IMR-90 (cell line): ENCODE data around the gene BDH1. TPM values are rescaled to one million over a fixed set of nuclear protein-coding genes. Genes with fewer than 3 reads are reported as not detected.

Experiments
- ATAC-seq: fragments of 200-7000 bp; cut with Tn5 transposase; 2 replicates; pipeline ENCODE4 v1.9.1; 2020; ENCODE audit warnings: low read depth, mild to moderate bottlenecking, moderate library complexity
- BruUV-seq: library from RNA; stranded (reverse); fragments of 400-500 nt; replicated peaks from 2 replicates; lab custom pipeline; 2021; lab: Mats Ljungman, UMichigan
- CTCF ChIA-PET: fragments of 300-600 bp; formaldehyde crosslinking; extraction: SDS; loops from one replicate; lab custom pipeline; 2021; ENCODE audit warnings: antibody characterized with exemption; lab: Yijun Ruan, JAX
- POLR2A ChIA-PET: fragments of 300-600 bp; sonication (Branson Sonifier 250); formaldehyde crosslinking; loops from one replicate; lab custom pipeline; 2022; ENCODE audit warnings: antibody characterized with exemption; ENCODE audit not compliant: unreplicated experiment; lab: Charles Lee
- DNase-seq: peaks from one replicate; pipeline ENCODE4 v3.0.0; 2013
- H2AFZ ChIP-seq: replicated peaks from 2 replicates; pipeline ENCODE3; 2013; ENCODE audit warnings: low read length, mild to moderate bottlenecking; ENCODE audit not compliant: poor library complexity
- H2AK5ac ChIP-seq: 2 replicates; pipeline ENCODE4 v1.6.1; 2013; ENCODE audit warnings: low read depth, low read length, inconsistent platforms
- H2AK9ac ChIP-seq: replicated peaks from 2 replicates; pipeline ENCODE3; 2013; ENCODE audit warnings: mild to moderate bottlenecking, low read depth, low read length, moderate library complexity; ENCODE audit not compliant: poor library complexity
- H2BK120ac ChIP-seq: 2 replicates; pipeline ENCODE4 v1.6.1; 2013; ENCODE audit warnings: low read depth, low read length, inconsistent platforms
- H2BK15ac ChIP-seq: 3 replicates; pipeline ENCODE4 v1.6.1; 2013; ENCODE audit warnings: low read depth, low read length, inconsistent platforms
- H2BK20ac ChIP-seq: 2 replicates; pipeline ENCODE4 v1.6.1; 2013; ENCODE audit warnings: low read depth, mild to moderate bottlenecking, inconsistent platforms, low read length, moderate library complexity
- H2BK5ac ChIP-seq: 2 replicates; pipeline ENCODE4 v1.6.1; 2013; ENCODE audit warnings: mild to moderate bottlenecking, low read depth, low read length, inconsistent platforms; ENCODE audit not compliant: poor library complexity, severe bottlenecking
- H3K14ac ChIP-seq: replicated peaks from 2 replicates; pipeline ENCODE4 v1.6.1; 2013; ENCODE audit warnings: low read depth, low read length, inconsistent platforms
- H3K18ac ChIP-seq: 2 replicates; pipeline ENCODE4 v1.6.1; 2013; ENCODE audit warnings: low read depth, low read length, control low read depth
- H3K23ac ChIP-seq: 2 replicates; pipeline ENCODE4 v1.6.1; 2013; ENCODE audit warnings: low read depth, low read length, inconsistent platforms
- H3K27ac ChIP-seq: 2 replicates; pipeline ENCODE4 v1.5.1; 2013; ENCODE audit warnings: mild to moderate bottlenecking, control low read depth, low read length; ENCODE audit not compliant: insufficient read depth
- H3K27me3 ChIP-seq: 2 replicates; pipeline ENCODE4 v1.6.1; 2013; ENCODE audit warnings: low read length; ENCODE audit not compliant: control insufficient read depth, insufficient read depth
- H3K36me3 ChIP-seq: 2 replicates; pipeline ENCODE4 v1.6.1; 2013; ENCODE audit warnings: low read length, mixed read lengths; ENCODE audit not compliant: control insufficient read depth, insufficient read depth
- H3K4ac ChIP-seq: 2 replicates; pipeline ENCODE4 v1.6.1; 2013; ENCODE audit warnings: low read depth, low read length, inconsistent platforms
- H3K4me1 ChIP-seq: 2 replicates; pipeline ENCODE4 v1.6.1; 2013; ENCODE audit warnings: low read length, mixed read lengths; ENCODE audit not compliant: control insufficient read depth, insufficient read depth
- H3K4me2 ChIP-seq: 2 replicates; pipeline ENCODE4 v1.6.1; 2013; ENCODE audit warnings: low read depth, mild to moderate bottlenecking, control low read depth, low read length, moderate library complexity
- H3K4me3 ChIP-seq: 2 replicates; pipeline ENCODE4 v1.5.1; 2013; ENCODE audit warnings: low read depth, mild to moderate bottlenecking, control low read depth, low read length, moderate library complexity; ENCODE audit not compliant: insufficient read depth
- H3K56ac ChIP-seq: 2 replicates; pipeline ENCODE4 v1.6.1; 2013; ENCODE audit warnings: low read length, inconsistent platforms; ENCODE audit not compliant: insufficient read depth; ENCODE audit errors: extremely low read depth
- H3K79me1 ChIP-seq, 2 experiments: 2 replicates each; pipeline ENCODE4 v1.6.1; 2013; ENCODE audit warnings: low read length in 2 of 2, inconsistent platforms in 1 of 2, low read depth in 1 of 2
- H3K9ac ChIP-seq: 2 replicates; pipeline ENCODE4 v1.6.1; 2013; ENCODE audit warnings: low read depth, low read length, control low read depth
- H3K9me1 ChIP-seq: 2 replicates; pipeline ENCODE4 v1.6.1; 2013; ENCODE audit warnings: low read length, inconsistent platforms; ENCODE audit not compliant: insufficient read depth
- H3K9me3 ChIP-seq: 2 replicates; pipeline ENCODE4 v1.6.1; 2013; ENCODE audit warnings: low read length; ENCODE audit not compliant: control insufficient read depth, insufficient read depth
- H4K20me1 ChIP-seq: 2 replicates; pipeline ENCODE4 v1.6.1; 2013; ENCODE audit warnings: low read length, inconsistent platforms; ENCODE audit not compliant: insufficient read depth
- H4K5ac ChIP-seq: 2 replicates; pipeline ENCODE4 v1.6.1; 2013; ENCODE audit warnings: mild to moderate bottlenecking, low read depth, low read length, control low read depth
- H4K8ac ChIP-seq, 2 experiments: 2 replicates each; pipeline ENCODE4 v1.6.1; 2013; ENCODE audit warnings: low read depth in 2 of 2, low read length in 2 of 2, control low read depth in 1 of 2, inconsistent platforms in 1 of 2
- H4K91ac ChIP-seq: 2 replicates; pipeline ENCODE4 v1.6.1; 2013; ENCODE audit warnings: low read depth, low read length, inconsistent platforms; ENCODE audit not compliant: insufficient read depth
- BHLHE40 ChIP-seq: fragments of 150-350 bp; IDR thresholded peaks from 2 replicates; pipeline ENCODE4 v1.6.1; 2016; ENCODE audit warnings: mild to moderate bottlenecking, low read depth, low read length
- CEBPB ChIP-seq: IDR thresholded peaks from 2 replicates; pipeline ENCODE4 v1.6.1; 2012; ENCODE audit warnings: low read depth, low read length, improper control_type of control experiment
- CHD1 ChIP-seq: IDR thresholded peaks from 2 replicates; pipeline ENCODE4 v1.6.1; 2012; ENCODE audit warnings: low read depth, low read length, improper control_type of control experiment
- FOS ChIP-seq: fragments of 150-350 bp; IDR thresholded peaks from 2 replicates; pipeline ENCODE4 v1.6.1; 2016; ENCODE audit warnings: low read depth, low read length
- MAZ ChIP-seq: IDR thresholded peaks from 2 replicates; pipeline ENCODE4 v1.6.1; 2012; ENCODE audit warnings: low read depth, mild to moderate bottlenecking, low read length, improper control_type of control experiment, moderate library complexity, borderline replicate concordance
- MXI1 ChIP-seq: IDR thresholded peaks from 2 replicates; pipeline ENCODE4 v1.6.1; 2012; ENCODE audit warnings: low read depth, mild to moderate bottlenecking, low read length, moderate library complexity, borderline replicate concordance
- RAD21 ChIP-seq: IDR thresholded peaks from 2 replicates; pipeline ENCODE4 v1.6.1; 2012; ENCODE audit warnings: low read length, improper control_type of control experiment
- RCOR1 ChIP-seq: IDR thresholded peaks from 2 replicates; pipeline ENCODE4 v1.6.1; 2012; ENCODE audit warnings: mild to moderate bottlenecking, low read length, improper control_type of control experiment; ENCODE audit not compliant: insufficient replicate concordance
- RFX5 ChIP-seq: IDR thresholded peaks from 2 replicates; pipeline ENCODE4 v1.8.0; 2012; ENCODE audit warnings: low read depth, mild to moderate bottlenecking, low read length, moderate library complexity
- SMC3 ChIP-seq: fragments of 150-350 bp; IDR thresholded peaks from 2 replicates; pipeline ENCODE4 v1.6.1; 2016; ENCODE audit warnings: low read depth, mild to moderate bottlenecking, antibody characterized with exemption, low read length, moderate library complexity
- WGBS, 2 experiments: methylation state at CpG; one replicate each; pipeline versions ENCODE4 v1.1.5 to v1.1.7; 2013; ENCODE audit warnings: missing lambda C conversion rate in 2 of 2; ENCODE audit not compliant: insufficient read length in 1 of 2; ENCODE audit errors: extremely low coverage in 2 of 2; 5-methylcytosine and 5-hydroxymethylcytosine counted together
- dilution Hi-C: fragments of 300-500 bp; cut with HindIII; formaldehyde crosslinking; loops from one replicate; pipeline ENCODE4 v1.14.3; 2018; ENCODE audit warnings: low sequenced_read_pairs; ENCODE audit not compliant: unreplicated experiment
- in situ Hi-C: fragments of 300-500 bp; cut with MboI; formaldehyde crosslinking; loops from 3 replicates; pipeline ENCODE4 v1.14.3; 2019; ENCODE audit warnings: low sequenced_read_pairs, inconsistent platforms, mixed read lengths
- intact Hi-C: fragments of 100-400 bp; cut with micrococcal nuclease; formaldehyde crosslinking; loops from 2 replicates; pipeline ENCODE4 v1.10.0; 2022
- polyA plus RNA-seq, 3 experiments: library from polyadenylated mRNA; depleted of rRNA; stranded (reverse); fragments of >200 nt; gene quantifications; 2 replicates each; pipeline ENCODE4 v1.2.3, GENCODE V29; 2012; ENCODE audit warnings: low replicate concordance in 1 of 3
- total RNA-seq: library from RNA; depleted of rRNA; stranded (reverse); fragments of >200 nt; gene quantifications from 2 replicates; pipeline ENCODE4 v1.2.3, GENCODE V29; 2012
- TF ChIP-seq, protein P1 (sequence below): fragments of 150-350 bp; IDR thresholded peaks from 2 replicates; pipeline ENCODE4 v1.6.1; 2016; ENCODE audit warnings: low read depth, mild to moderate bottlenecking, low read length, moderate library complexity, borderline replicate concordance

The BDH1 gene
- total and polyA plus RNA-seq, 2 of the 4 experiments (the other 2 are of a cell fraction): 2.7 to 4.4 TPM

- peaks cover 14% of the 10 kb centered on the region for H3K27me3 ChIP-seq
- no peak overlapping the region for H2BK20ac ChIP-seq
- DNase-seq (no peak), ATAC-seq (no peak)
- no peak overlapping the region for H3K27ac ChIP-seq
- H3K9me3 ChIP-seq: 0 out of 2 replicates have a peak, but pooled peaks cover 1% of the 10 kb centered on the region
- H3K23ac ChIP-seq: no peak overlapping the region
- no peaks in the 10 kb centered on the region for H3K36me3 ChIP-seq
- H3K4me3 ChIP-seq: no peak overlapping the region
- intact Hi-C loops (no loop called here), in situ Hi-C loops (no loop called here), dilution Hi-C loops (no loop called here)
- no peak overlapping the region for H4K8ac ChIP-seq
- WGBS, 2 experiments: 100% methylated on average over 1 of the region's 5 CpGs; no CpG with 5 or more reads in 1 of the 2 experiments
- CTCF ChIA-PET: no interaction called here
- H3K9ac ChIP-seq: no peak overlapping the region
- H2BK5ac ChIP-seq: no peak overlapping the region
- H2AK5ac ChIP-seq: peak overlapping the region; percentile 21; the same call in 1 of the 2 replicates
- BruUV-seq: no TSS peak
- peaks cover 9% of the 10 kb centered on the region for H3K4me1 ChIP-seq
- peaks cover 10% of the 10 kb centered on the region for H3K9me1 ChIP-seq
- H3K79me1 ChIP-seq: no peaks in the 10 kb centered on the region
- no peak overlapping the region for H2AFZ ChIP-seq
- H3K14ac ChIP-seq: no peak overlapping the region
- POLR2A ChIA-PET: no interaction called here
- H4K5ac ChIP-seq: no peak overlapping the region
- H3K56ac ChIP-seq: no peak overlapping the region
- H4K20me1 ChIP-seq: peaks cover 5% of the 10 kb centered on the region; the same call in 1 of the 2 replicates
- no peak overlapping the region for H4K91ac ChIP-seq
- no peak overlapping the region for H2BK120ac ChIP-seq
- H2AK9ac ChIP-seq: no peak overlapping the region
- no peak overlapping the region for H3K18ac ChIP-seq
- H2BK15ac ChIP-seq: no peak overlapping the region
- no peak overlapping the region for H3K4me2 ChIP-seq
- H3K4ac ChIP-seq: no peak overlapping the region
- TF ChIP-seq RCOR1 (no peak), CEBPB (no peak), CHD1 (no peak), RAD21 (no peak), SMC3 (no peak), RFX5 (no peak), MXI1 (no peak), MAZ (no peak), FOS (no peak), BHLHE40 (no peak)
- TF ChIP-seq, protein P1, sequence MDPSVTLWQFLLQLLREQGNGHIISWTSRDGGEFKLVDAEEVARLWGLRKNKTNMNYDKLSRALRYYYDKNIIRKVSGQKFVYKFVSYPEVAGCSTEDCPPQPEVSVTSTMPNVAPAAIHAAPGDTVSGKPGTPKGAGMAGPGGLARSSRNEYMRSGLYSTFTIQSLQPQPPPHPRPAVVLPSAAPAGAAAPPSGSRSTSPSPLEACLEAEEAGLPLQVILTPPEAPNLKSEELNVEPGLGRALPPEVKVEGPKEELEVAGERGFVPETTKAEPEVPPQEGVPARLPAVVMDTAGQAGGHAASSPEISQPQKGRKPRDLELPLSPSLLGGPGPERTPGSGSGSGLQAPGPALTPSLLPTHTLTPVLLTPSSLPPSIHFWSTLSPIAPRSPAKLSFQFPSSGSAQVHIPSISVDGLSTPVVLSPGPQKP: no peak
Observed at GRCh38 chr3:197485143-197485542, 70.6 kb downstream of the BDH1 start.
